HCT116 (cell line): ENCODE data around the gene DDX39B. TPM values are rescaled to one million over a fixed set of nuclear protein-coding genes. Genes with fewer than 3 reads are reported as not detected.

Experiments
- ATAC-seq: fragments of 200-7000 bp; cut with Tn5 transposase; 2 replicates; pipeline ENCODE4 v1.9.1; 2020; ENCODE audit warnings: mild to moderate bottlenecking, moderate library complexity
- BruUV-seq: library from RNA; stranded (reverse); fragments of 400-500 nt; replicated peaks from 2 replicates; lab custom pipeline; 2021; lab: Mats Ljungman, UMichigan
- CTCF ChIA-PET: fragments of 300-600 bp; sonication (Branson Sonifier 250); formaldehyde crosslinking; loops from one replicate; lab custom pipeline; 2021; ENCODE audit warnings: antibody characterized with exemption; lab: Charles Lee
- POLR2A ChIA-PET: fragments of 300-600, 350-600 bp; sonication (Branson Sonifier 250); formaldehyde crosslinking; loops from one replicate; lab custom pipeline; 2021; ENCODE audit warnings: antibody characterized with exemption; lab: Charles Lee
- RAD21 ChIA-PET, 2 experiments: fragments of 300-600 bp; sonication (Branson Sonifier 250); formaldehyde crosslinking; loops; one replicate each; lab custom pipeline; 2023; ENCODE audit warnings: low total read pairs in 2 of 2; ENCODE audit not compliant: uncharacterized antibody in 2 of 2, unreplicated experiment in 2 of 2, low non-redundant PET in 1 of 2; lab: Charles Lee
- DNase-seq: peaks from one replicate; pipeline ENCODE4 v3.0.0-alpha.2; 2010; ENCODE audit warnings: low read depth, low spot score
- H2AFZ ChIP-seq: fragments of 200-600 bp; shearing (Covaris generic), sonication (generic); 2 replicates; pipeline ENCODE4 v1.6.1; 2017; ENCODE audit warnings: low read depth, mixed run types, mixed read lengths, antibody characterized with exemption, low read length; ENCODE audit not compliant: poor library complexity, severe bottlenecking
- H3K27ac ChIP-seq: 2 replicates; pipeline ENCODE4 v1.5.1; 2012; ENCODE audit warnings: low read depth, low read length
- H3K27me3 ChIP-seq: fragments of 200-600 bp; sonication (generic); 2 replicates; pipeline ENCODE4 v1.6.1; 2016; ENCODE audit warnings: mixed run types, low read length, mixed read lengths; ENCODE audit not compliant: insufficient read depth
- H3K36me3 ChIP-seq, 2 experiments: fragments of 200-500 bp in 1 of 2; fragments of 200-600 bp in 1 of 2; sonication (Bioruptor generic) in 1 of 2; sonication (generic) in 1 of 2; 2 replicates each; pipeline versions ENCODE4 v1.5.1 to v1.6.1; 2014 to 2016; ENCODE audit warnings: low read length in 2 of 2, inconsistent platforms in 1 of 2, mixed read lengths in 1 of 2, mixed run types in 1 of 2; ENCODE audit not compliant: insufficient read depth in 2 of 2, control insufficient read depth in 1 of 2
- H3K4me1 ChIP-seq, 2 experiments: fragments of 200-600 bp in 1 of 2; sonication (generic) in 1 of 2; 2 replicates each; pipeline versions ENCODE4 v1.5.1 to v1.6.1; 2012 to 2017; ENCODE audit warnings: low read length in 2 of 2, inconsistent platforms in 1 of 2, mild to moderate bottlenecking in 1 of 2, mixed read lengths in 1 of 2, mixed run types in 1 of 2, moderate library complexity in 1 of 2; ENCODE audit not compliant: insufficient read depth in 2 of 2, control insufficient read depth in 1 of 2
- H3K4me2 ChIP-seq: fragments of 200-600 bp; sonication (generic); 2 replicates; pipeline ENCODE4 v1.6.1; 2017; ENCODE audit warnings: mixed run types, low read length, mixed read lengths
- H3K4me3 ChIP-seq, 2 experiments: fragments of 200-600 bp in 1 of 2; sonication (generic) in 1 of 2; replicated peaks in 1 of 2; 2 replicates each; pipeline ENCODE4 v1.5.1; 2011 to 2016; ENCODE audit warnings: low read length in 2 of 2, control low read depth in 1 of 2, low read depth in 1 of 2, mild to moderate bottlenecking in 1 of 2, mixed read lengths in 1 of 2, mixed run types in 1 of 2
- H3K79me2 ChIP-seq: fragments of 200-600 bp; sonication (generic); 2 replicates; pipeline ENCODE4 v1.6.1; 2017; ENCODE audit warnings: mild to moderate bottlenecking, mixed run types, low read length, moderate library complexity, mixed read lengths; ENCODE audit not compliant: insufficient read depth
- H3K9ac ChIP-seq: fragments of 200-600 bp; sonication (generic); 2 replicates; pipeline ENCODE4 v1.6.1; 2016; ENCODE audit warnings: low read length, mixed read lengths
- H3K9me2 ChIP-seq: fragments of 200-600 bp; sonication (generic), shearing (Covaris generic); 2 replicates; pipeline ENCODE4 v1.6.1; 2017; ENCODE audit warnings: mixed run types, mild to moderate bottlenecking, moderate library complexity; ENCODE audit not compliant: insufficient read depth
- H3K9me3 ChIP-seq, 2 experiments: fragments of 200-500 bp in 1 of 2; fragments of 200-600 bp in 1 of 2; sonication (Bioruptor generic) in 1 of 2; sonication (generic) in 1 of 2; 2 replicates each; pipeline ENCODE4 v1.6.1; 2014 to 2017; ENCODE audit warnings: low read length in 2 of 2, mixed read lengths in 2 of 2, inconsistent platforms in 1 of 2, low read depth in 1 of 2, mild to moderate bottlenecking in 1 of 2, mixed run types in 1 of 2, moderate library complexity in 1 of 2; ENCODE audit not compliant: control insufficient read depth in 1 of 2, insufficient read depth in 1 of 2
- H4K20me1 ChIP-seq: fragments of 200-600 bp; sonication (generic), shearing (Covaris generic); 2 replicates; pipeline ENCODE4 v1.6.1; 2017; ENCODE audit warnings: mixed run types, mild to moderate bottlenecking, moderate library complexity; ENCODE audit not compliant: insufficient read depth
- ATF3 ChIP-seq: IDR thresholded peaks from 2 replicates; pipeline ENCODE4 v1.6.1; 2012
- CBX3 ChIP-seq: IDR thresholded peaks from 2 replicates; pipeline ENCODE4 v1.6.1; 2012; ENCODE audit warnings: low read depth
- CTCF ChIP-seq, 3 experiments: fragments of 200-600 bp in 1 of 3; sonication (generic) in 1 of 3; IDR thresholded peaks in 2 of 3; conservative IDR thresholded peaks in 1 of 3; 2 replicates each; pipeline ENCODE4 v1.5.1; 2012 to 2017; ENCODE audit warnings: low read depth in 2 of 3, low read length in 2 of 3, antibody characterized with exemption in 1 of 3, borderline replicate concordance in 1 of 3, control low read depth in 1 of 3, mild to moderate bottlenecking in 1 of 3, mixed read lengths in 1 of 3, mixed run types in 1 of 3, moderate library complexity in 1 of 3; ENCODE audit not compliant: insufficient read depth in 1 of 3
- MAX ChIP-seq: IDR thresholded peaks from 2 replicates; pipeline ENCODE4 v1.6.1; 2012
- POLR2A ChIP-seq: IDR thresholded peaks from 2 replicates; pipeline ENCODE4 v1.7.0; 2011; ENCODE audit warnings: borderline replicate concordance; ENCODE audit not compliant: insufficient read depth, insufficient read length; ENCODE audit errors: extremely low read depth
- POLR2AphosphoS5 ChIP-seq: IDR thresholded peaks from 2 replicates; pipeline ENCODE4 v1.6.1; 2011; ENCODE audit warnings: mild to moderate bottlenecking, low read depth, low read length, moderate library complexity
- TCF7L2 ChIP-seq: IDR thresholded peaks from 2 replicates; pipeline ENCODE4 v1.7.0; 2011; ENCODE audit warnings: borderline replicate concordance, inconsistent platforms; ENCODE audit not compliant: insufficient read depth, insufficient read length; ENCODE audit errors: extremely low read depth
- YY1 ChIP-seq: IDR thresholded peaks from 2 replicates; pipeline ENCODE4 v1.6.1; 2011; ENCODE audit warnings: low read length, low read depth, moderate library complexity, mild to moderate bottlenecking; ENCODE audit not compliant: insufficient replicate concordance; ENCODE audit errors: extremely low read depth
- ZBTB33 ChIP-seq: IDR thresholded peaks from 2 replicates; pipeline ENCODE4 v1.6.1; 2011; ENCODE audit warnings: mild to moderate bottlenecking, low read length, moderate library complexity; ENCODE audit not compliant: insufficient replicate concordance; ENCODE audit errors: extremely low read depth
- ZNF274 ChIP-seq: fragments of 200-500 bp; sonication (Bioruptor generic); IDR thresholded peaks from 2 replicates; pipeline ENCODE4 v1.6.1; 2014; ENCODE audit warnings: mild to moderate bottlenecking, low read depth, low read length, inconsistent platforms
- intact Hi-C: fragments of 100-400 bp; cut with micrococcal nuclease; formaldehyde crosslinking; loops from 2 replicates; pipeline ENCODE4 v1.10.0; 2022
- total RNA-seq: library from RNA; stranded (reverse); gene quantifications from one replicate; pipeline ENCODE4 v1.2.1, GENCODE V29; 2021; ENCODE audit not compliant: unreplicated experiment

Gene DDX39B
- total RNA-seq, 1 experiment from 2014 or later: 545 TPM

GRCh38 chr6:31546339-31546957 lies 4.6 kb upstream of the DDX39B start, which contains the start of gene ATP6V1G2:
TSS of gene ATP6V1G2 (minus strand) at chr6:31546608. CDS start at chr6:31546559, 49 bp downstream.
- Histone ChIP-seq H3K27ac (peak within 1 kb of the TSS; percentile 50; the same call in 1 of the 2 replicates), H3K4me1 (peaks cover 19 to 30% of the 10 kb centered on the region in 2 experiments), H4K20me1 (no peaks in the 10 kb centered on the region), H3K9ac (peak within 1 kb of the TSS; percentile 86), H3K79me2 (peaks cover 27% of the 10 kb centered on the region), H3K27me3 (no peaks in the 10 kb centered on the region), H2AFZ (no peak within 1 kb of the TSS), H3K4me2 (peak within 1 kb of the TSS; percentile 87), H3K4me3 (peak within 1 kb of the TSS; percentile 51 to 67), H3K9me2 (no peaks in the 10 kb centered on the region), H3K9me3 (no peaks in the 10 kb centered on the region), H3K36me3 (peaks cover 4 to 13% of the 10 kb centered on the region in 2 experiments; a peak in 2 of 4 replicates)
- intact Hi-C loops: loop anchor here (1.0 to 10.0 kb wide), 6 partner anchors 52 to 288 kb away; partner anchors contain the start of genes BAG6, GPANK1 and PRRC2A
- POLR2A ChIA-PET: interaction anchor here (0.9 to 1.9 kb wide), 8 partner anchors 36 to 316 kb away, joined by 3 to 7 read pairs (median 4); partner anchors contain the start of genes GPANK1, LTB and NEU1
- DNase-seq (peak; percentile 94), ATAC-seq (peak; percentile 77)
- RAD21 ChIA-PET: interaction anchor here (0.6 to 2.1 kb wide), 4 partner anchors 37 to 118 kb away, joined by 3 to 11 read pairs (median 6); partner anchors contain the start of gene GPANK1 (in 1 of the 2)
- CTCF ChIA-PET: interaction anchor here (0.6 to 5.0 kb wide), 7 partner anchors 31 to 406 kb away, joined by 3 to 78 read pairs (median 5); partner anchors contain the start of gene C6orf47
- peak in 2 of 3 experiments; percentile 99; a peak in 4 of 6 replicates for TF ChIP-seq CTCF (IDR thresholded peaks at IDR 0.05 in 2 of 3, conservative IDR thresholded peaks at IDR 0.05 in 1 of 3; ENCODE audit: borderline replicate concordance in 1 of 3, insufficient read depth in 1 of 3, low read depth in 2 of 3, low read length in 2 of 3)
- TF ChIP-seq CBX3: no peak
- peak; percentile 56 for TF ChIP-seq YY1
- no TSS peak for BruUV-seq

- TF ChIP-seq POLR2A: no peak
- TF ChIP-seq ZNF274: no peak
- no peak for TF ChIP-seq TCF7L2
- no peak for TF ChIP-seq POLR2AphosphoS5
- no peak for TF ChIP-seq ATF3
- no peak for TF ChIP-seq ZBTB33
- TF ChIP-seq MAX: no peak
- ATAC-seq (no peak), DNase-seq (no peak)
- BruUV-seq: no TSS peak
- Histone ChIP-seq H3K27me3 (no peaks in the 10 kb centered on the region), H3K9me3 (no peaks in the 10 kb centered on the region), H3K4me2 (no peak overlapping the region), H2AFZ (no peak overlapping the region), H3K9me2 (no peaks in the 10 kb centered on the region), H3K4me3 (no peak overlapping the region), H4K20me1 (peaks cover 8% of the 10 kb centered on the region; the same call in 1 of the 2 replicates), H3K36me3 (peaks cover 9% of the 10 kb centered on the region in 2 experiments), H3K4me1 (peaks cover 22 to 36% of the 10 kb centered on the region in 2 experiments), H3K79me2 (peaks cover 35% of the 10 kb centered on the region), H3K9ac (no peak overlapping the region), H3K27ac (no peak overlapping the region)
- ChIA-PET CTCF (interaction anchor here (5.0 kb wide), 1 partner anchor 53 kb away, joined by 78 read pairs; no protein-coding TSS in a partner anchor), POLR2A (no interaction called here), RAD21 (no interaction called here)
- intact Hi-C loops: loop anchor here (10.0 kb wide), 1 partner anchor 290 kb away; no protein-coding TSS in a partner anchor
Observed at GRCh38 chr6:31545291-31545690, 3.5 kb upstream of the DDX39B start.
